IMR-90 (cell line): Measurements from ENCODE around the gene IQUB. TPM values are rescaled to one million over a fixed set of nuclear protein-coding genes. Genes with fewer than 3 reads are reported as not detected.

Experiments
- ATAC-seq: fragments of 200-7000 bp; cut with Tn5 transposase; 2 replicates; pipeline ENCODE4 v1.9.1; 2020; ENCODE audit warnings: low read depth, mild to moderate bottlenecking, moderate library complexity
- BruUV-seq: library from RNA; stranded (reverse); fragments of 400-500 nt; replicated peaks from 2 replicates; lab custom pipeline; 2021; lab: Mats Ljungman, UMichigan
- CTCF ChIA-PET: fragments of 300-600 bp; formaldehyde crosslinking; extraction: SDS; loops from one replicate; lab custom pipeline; 2021; ENCODE audit warnings: antibody characterized with exemption; lab: Yijun Ruan, JAX
- POLR2A ChIA-PET: fragments of 300-600 bp; sonication (Branson Sonifier 250); formaldehyde crosslinking; loops from one replicate; lab custom pipeline; 2022; ENCODE audit warnings: antibody characterized with exemption; ENCODE audit not compliant: unreplicated experiment; lab: Charles Lee
- DNase-seq: peaks from one replicate; pipeline ENCODE4 v3.0.0; 2013
- H2AFZ ChIP-seq: replicated peaks from 2 replicates; pipeline ENCODE3; 2013; ENCODE audit warnings: low read length, mild to moderate bottlenecking; ENCODE audit not compliant: poor library complexity
- H2AK5ac ChIP-seq: 2 replicates; pipeline ENCODE4 v1.6.1; 2013; ENCODE audit warnings: low read depth, low read length, inconsistent platforms
- H2AK9ac ChIP-seq: replicated peaks from 2 replicates; pipeline ENCODE3; 2013; ENCODE audit warnings: mild to moderate bottlenecking, low read depth, low read length, moderate library complexity; ENCODE audit not compliant: poor library complexity
- H2BK120ac ChIP-seq: 2 replicates; pipeline ENCODE4 v1.6.1; 2013; ENCODE audit warnings: low read depth, low read length, inconsistent platforms
- H2BK15ac ChIP-seq: 3 replicates; pipeline ENCODE4 v1.6.1; 2013; ENCODE audit warnings: low read depth, low read length, inconsistent platforms
- H2BK20ac ChIP-seq: 2 replicates; pipeline ENCODE4 v1.6.1; 2013; ENCODE audit warnings: low read depth, mild to moderate bottlenecking, inconsistent platforms, low read length, moderate library complexity
- H2BK5ac ChIP-seq: 2 replicates; pipeline ENCODE4 v1.6.1; 2013; ENCODE audit warnings: mild to moderate bottlenecking, low read depth, low read length, inconsistent platforms; ENCODE audit not compliant: poor library complexity, severe bottlenecking
- H3K14ac ChIP-seq: replicated peaks from 2 replicates; pipeline ENCODE4 v1.6.1; 2013; ENCODE audit warnings: low read depth, low read length, inconsistent platforms
- H3K18ac ChIP-seq: 2 replicates; pipeline ENCODE4 v1.6.1; 2013; ENCODE audit warnings: low read depth, low read length, control low read depth
- H3K23ac ChIP-seq: 2 replicates; pipeline ENCODE4 v1.6.1; 2013; ENCODE audit warnings: low read depth, low read length, inconsistent platforms
- H3K27ac ChIP-seq: 2 replicates; pipeline ENCODE4 v1.5.1; 2013; ENCODE audit warnings: mild to moderate bottlenecking, control low read depth, low read length; ENCODE audit not compliant: insufficient read depth
- H3K27me3 ChIP-seq: 2 replicates; pipeline ENCODE4 v1.6.1; 2013; ENCODE audit warnings: low read length; ENCODE audit not compliant: control insufficient read depth, insufficient read depth
- H3K36me3 ChIP-seq: 2 replicates; pipeline ENCODE4 v1.6.1; 2013; ENCODE audit warnings: low read length, mixed read lengths; ENCODE audit not compliant: control insufficient read depth, insufficient read depth
- H3K4ac ChIP-seq: 2 replicates; pipeline ENCODE4 v1.6.1; 2013; ENCODE audit warnings: low read depth, low read length, inconsistent platforms
- H3K4me1 ChIP-seq: 2 replicates; pipeline ENCODE4 v1.6.1; 2013; ENCODE audit warnings: low read length, mixed read lengths; ENCODE audit not compliant: control insufficient read depth, insufficient read depth
- H3K4me2 ChIP-seq: 2 replicates; pipeline ENCODE4 v1.6.1; 2013; ENCODE audit warnings: low read depth, mild to moderate bottlenecking, control low read depth, low read length, moderate library complexity
- H3K4me3 ChIP-seq: 2 replicates; pipeline ENCODE4 v1.5.1; 2013; ENCODE audit warnings: low read depth, mild to moderate bottlenecking, control low read depth, low read length, moderate library complexity; ENCODE audit not compliant: insufficient read depth
- H3K56ac ChIP-seq: 2 replicates; pipeline ENCODE4 v1.6.1; 2013; ENCODE audit warnings: low read length, inconsistent platforms; ENCODE audit not compliant: insufficient read depth; ENCODE audit errors: extremely low read depth
- H3K79me1 ChIP-seq, 2 experiments: 2 replicates each; pipeline ENCODE4 v1.6.1; 2013; ENCODE audit warnings: low read length in 2 of 2, inconsistent platforms in 1 of 2, low read depth in 1 of 2
- H3K9ac ChIP-seq: 2 replicates; pipeline ENCODE4 v1.6.1; 2013; ENCODE audit warnings: low read depth, low read length, control low read depth
- H3K9me1 ChIP-seq: 2 replicates; pipeline ENCODE4 v1.6.1; 2013; ENCODE audit warnings: low read length, inconsistent platforms; ENCODE audit not compliant: insufficient read depth
- H3K9me3 ChIP-seq: 2 replicates; pipeline ENCODE4 v1.6.1; 2013; ENCODE audit warnings: low read length; ENCODE audit not compliant: control insufficient read depth, insufficient read depth
- H4K20me1 ChIP-seq: 2 replicates; pipeline ENCODE4 v1.6.1; 2013; ENCODE audit warnings: low read length, inconsistent platforms; ENCODE audit not compliant: insufficient read depth
- H4K5ac ChIP-seq: 2 replicates; pipeline ENCODE4 v1.6.1; 2013; ENCODE audit warnings: mild to moderate bottlenecking, low read depth, low read length, control low read depth
- H4K8ac ChIP-seq, 2 experiments: 2 replicates each; pipeline ENCODE4 v1.6.1; 2013; ENCODE audit warnings: low read depth in 2 of 2, low read length in 2 of 2, control low read depth in 1 of 2, inconsistent platforms in 1 of 2
- H4K91ac ChIP-seq: 2 replicates; pipeline ENCODE4 v1.6.1; 2013; ENCODE audit warnings: low read depth, low read length, inconsistent platforms; ENCODE audit not compliant: insufficient read depth
- BHLHE40 ChIP-seq: fragments of 150-350 bp; IDR thresholded peaks from 2 replicates; pipeline ENCODE4 v1.6.1; 2016; ENCODE audit warnings: mild to moderate bottlenecking, low read depth, low read length
- CEBPB ChIP-seq: IDR thresholded peaks from 2 replicates; pipeline ENCODE4 v1.6.1; 2012; ENCODE audit warnings: low read depth, low read length, improper control_type of control experiment
- CHD1 ChIP-seq: IDR thresholded peaks from 2 replicates; pipeline ENCODE4 v1.6.1; 2012; ENCODE audit warnings: low read depth, low read length, improper control_type of control experiment
- FOS ChIP-seq: fragments of 150-350 bp; IDR thresholded peaks from 2 replicates; pipeline ENCODE4 v1.6.1; 2016; ENCODE audit warnings: low read depth, low read length
- MAFK ChIP-seq: IDR thresholded peaks from 2 replicates; pipeline ENCODE4 v1.6.1; 2012; ENCODE audit warnings: low read depth, low read length, improper control_type of control experiment
- MAZ ChIP-seq: IDR thresholded peaks from 2 replicates; pipeline ENCODE4 v1.6.1; 2012; ENCODE audit warnings: low read depth, mild to moderate bottlenecking, low read length, improper control_type of control experiment, moderate library complexity, borderline replicate concordance
- MXI1 ChIP-seq: IDR thresholded peaks from 2 replicates; pipeline ENCODE4 v1.6.1; 2012; ENCODE audit warnings: low read depth, mild to moderate bottlenecking, low read length, moderate library complexity, borderline replicate concordance
- NFE2L2 ChIP-seq: fragments of 150-350 bp; IDR thresholded peaks from 2 replicates; pipeline ENCODE4 v1.6.1; 2016; ENCODE audit warnings: low read depth, mild to moderate bottlenecking, low read length
- POLR2A ChIP-seq: IDR thresholded peaks from 2 replicates; pipeline ENCODE4 v1.6.1; 2012; ENCODE audit warnings: mild to moderate bottlenecking, low read depth, low read length
- RAD21 ChIP-seq: IDR thresholded peaks from 2 replicates; pipeline ENCODE4 v1.6.1; 2012; ENCODE audit warnings: low read length, improper control_type of control experiment
- RCOR1 ChIP-seq: IDR thresholded peaks from 2 replicates; pipeline ENCODE4 v1.6.1; 2012; ENCODE audit warnings: mild to moderate bottlenecking, low read length, improper control_type of control experiment; ENCODE audit not compliant: insufficient replicate concordance
- RFX5 ChIP-seq: IDR thresholded peaks from 2 replicates; pipeline ENCODE4 v1.8.0; 2012; ENCODE audit warnings: low read depth, mild to moderate bottlenecking, low read length, moderate library complexity
- SMC3 ChIP-seq: fragments of 150-350 bp; IDR thresholded peaks from 2 replicates; pipeline ENCODE4 v1.6.1; 2016; ENCODE audit warnings: low read depth, mild to moderate bottlenecking, antibody characterized with exemption, low read length, moderate library complexity
- dilution Hi-C: fragments of 300-500 bp; cut with HindIII; formaldehyde crosslinking; loops from one replicate; pipeline ENCODE4 v1.14.3; 2018; ENCODE audit warnings: low sequenced_read_pairs; ENCODE audit not compliant: unreplicated experiment
- in situ Hi-C: fragments of 300-500 bp; cut with MboI; formaldehyde crosslinking; loops from 3 replicates; pipeline ENCODE4 v1.14.3; 2019; ENCODE audit warnings: low sequenced_read_pairs, inconsistent platforms, mixed read lengths
- intact Hi-C: fragments of 100-400 bp; cut with micrococcal nuclease; formaldehyde crosslinking; loops from 2 replicates; pipeline ENCODE4 v1.10.0; 2022
- polyA plus RNA-seq, 3 experiments: library from polyadenylated mRNA; depleted of rRNA; stranded (reverse); fragments of >200 nt; gene quantifications; 2 replicates each; pipeline ENCODE4 v1.2.3, GENCODE V29; 2012; ENCODE audit warnings: low replicate concordance in 1 of 3
- total RNA-seq: library from RNA; depleted of rRNA; stranded (reverse); fragments of >200 nt; gene quantifications from 2 replicates; pipeline ENCODE4 v1.2.3, GENCODE V29; 2012
- TF ChIP-seq, protein P1 (sequence below): conservative IDR thresholded peaks from 2 replicates; pipeline ENCODE4 v1.5.1; 2012; ENCODE audit warnings: mild to moderate bottlenecking, low read depth, low read length, improper control_type of control experiment
- TF ChIP-seq, protein P2 (sequence below): fragments of 150-350 bp; IDR thresholded peaks from 2 replicates; pipeline ENCODE4 v1.6.1; 2016; ENCODE audit warnings: low read depth, mild to moderate bottlenecking, low read length, moderate library complexity, borderline replicate concordance

IQUB gene
- total and polyA plus RNA-seq, 2 of the 4 experiments (the other 2 are of a cell fraction), result 0.05 to 0.18 TPM

- TF ChIP-seq FOS (no peak), RFX5 (no peak), SMC3 (no peak), CHD1 (no peak), NFE2L2 (no peak), POLR2A (no peak), BHLHE40 (no peak), MAZ (no peak), CEBPB (no peak), MXI1 (no peak), RCOR1 (no peak), MAFK (no peak), RAD21 (no peak)
- TF ChIP-seq, protein P1, sequence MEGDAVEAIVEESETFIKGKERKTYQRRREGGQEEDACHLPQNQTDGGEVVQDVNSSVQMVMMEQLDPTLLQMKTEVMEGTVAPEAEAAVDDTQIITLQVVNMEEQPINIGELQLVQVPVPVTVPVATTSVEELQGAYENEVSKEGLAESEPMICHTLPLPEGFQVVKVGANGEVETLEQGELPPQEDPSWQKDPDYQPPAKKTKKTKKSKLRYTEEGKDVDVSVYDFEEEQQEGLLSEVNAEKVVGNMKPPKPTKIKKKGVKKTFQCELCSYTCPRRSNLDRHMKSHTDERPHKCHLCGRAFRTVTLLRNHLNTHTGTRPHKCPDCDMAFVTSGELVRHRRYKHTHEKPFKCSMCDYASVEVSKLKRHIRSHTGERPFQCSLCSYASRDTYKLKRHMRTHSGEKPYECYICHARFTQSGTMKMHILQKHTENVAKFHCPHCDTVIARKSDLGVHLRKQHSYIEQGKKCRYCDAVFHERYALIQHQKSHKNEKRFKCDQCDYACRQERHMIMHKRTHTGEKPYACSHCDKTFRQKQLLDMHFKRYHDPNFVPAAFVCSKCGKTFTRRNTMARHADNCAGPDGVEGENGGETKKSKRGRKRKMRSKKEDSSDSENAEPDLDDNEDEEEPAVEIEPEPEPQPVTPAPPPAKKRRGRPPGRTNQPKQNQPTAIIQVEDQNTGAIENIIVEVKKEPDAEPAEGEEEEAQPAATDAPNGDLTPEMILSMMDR, result no peak
- TF ChIP-seq, protein P2, sequence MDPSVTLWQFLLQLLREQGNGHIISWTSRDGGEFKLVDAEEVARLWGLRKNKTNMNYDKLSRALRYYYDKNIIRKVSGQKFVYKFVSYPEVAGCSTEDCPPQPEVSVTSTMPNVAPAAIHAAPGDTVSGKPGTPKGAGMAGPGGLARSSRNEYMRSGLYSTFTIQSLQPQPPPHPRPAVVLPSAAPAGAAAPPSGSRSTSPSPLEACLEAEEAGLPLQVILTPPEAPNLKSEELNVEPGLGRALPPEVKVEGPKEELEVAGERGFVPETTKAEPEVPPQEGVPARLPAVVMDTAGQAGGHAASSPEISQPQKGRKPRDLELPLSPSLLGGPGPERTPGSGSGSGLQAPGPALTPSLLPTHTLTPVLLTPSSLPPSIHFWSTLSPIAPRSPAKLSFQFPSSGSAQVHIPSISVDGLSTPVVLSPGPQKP, result no peak
- no peak overlapping the region for H3K4me2 ChIP-seq
- H2BK20ac ChIP-seq, result no peak overlapping the region
- no peak overlapping the region for H3K9ac ChIP-seq
- no peak overlapping the region for H4K91ac ChIP-seq
- H3K9me1 ChIP-seq, result no peaks in the 10 kb centered on the region
- H3K79me1 ChIP-seq, result peaks cover 3 to 4% of the 10 kb centered on the region in 2 experiments; a peak in 3 of 4 replicates
- H2BK15ac ChIP-seq, result no peak overlapping the region
- no peak overlapping the region for H3K18ac ChIP-seq
- no peaks in the 10 kb centered on the region; the same call in 1 of the 2 replicates for H3K27me3 ChIP-seq
- no peak overlapping the region for H3K4me3 ChIP-seq
- ATAC-seq (no peak), DNase-seq (no peak)
- no peak overlapping the region for H2AK5ac ChIP-seq
- H2BK5ac ChIP-seq, result no peak overlapping the region
- H3K36me3 ChIP-seq, result no peaks in the 10 kb centered on the region
- no peak overlapping the region for H2AFZ ChIP-seq
- dilution Hi-C loops, result no loop called here
- no TSS peak for BruUV-seq
- CTCF ChIA-PET, result no interaction called here
- no peak overlapping the region for H2BK120ac ChIP-seq
- intact Hi-C loops, result no loop called here
- H4K5ac ChIP-seq, result no peak overlapping the region
- no peak overlapping the region for H4K8ac ChIP-seq
- no peak overlapping the region for H2AK9ac ChIP-seq
- H3K23ac ChIP-seq, result no peak overlapping the region
- POLR2A ChIA-PET, result no interaction called here
- H3K4me1 ChIP-seq, result no peaks in the 10 kb centered on the region
- no peaks in the 10 kb centered on the region for H4K20me1 ChIP-seq
- H3K56ac ChIP-seq, result no peak overlapping the region
- no peaks in the 10 kb centered on the region for H3K9me3 ChIP-seq
- no peak overlapping the region for H3K27ac ChIP-seq
- H3K14ac ChIP-seq, result no peak overlapping the region
- no peak overlapping the region for H3K4ac ChIP-seq
- in situ Hi-C loops, result no loop called here
These were observed 27.7 kb upstream of the IQUB start for GRCh38 chr7:123562121-123562520.
